Ramos (cell line): Measurements from ENCODE around the gene RND1.
"Not testable (repeated sequence)": the region's sequence is repeated elsewhere in the genome, so short reads cannot be mapped to it uniquely, and the experiment has no call there.

Experiments
- in situ Hi-C: fragments of 300-500 bp; cut with MboI; formaldehyde crosslinking; loops from one replicate; pipeline ENCODE4 v1.14.3; 2022; ENCODE audit warnings: low sequenced_read_pairs; ENCODE audit not compliant: unreplicated experiment

RND1 gene

DNA sequence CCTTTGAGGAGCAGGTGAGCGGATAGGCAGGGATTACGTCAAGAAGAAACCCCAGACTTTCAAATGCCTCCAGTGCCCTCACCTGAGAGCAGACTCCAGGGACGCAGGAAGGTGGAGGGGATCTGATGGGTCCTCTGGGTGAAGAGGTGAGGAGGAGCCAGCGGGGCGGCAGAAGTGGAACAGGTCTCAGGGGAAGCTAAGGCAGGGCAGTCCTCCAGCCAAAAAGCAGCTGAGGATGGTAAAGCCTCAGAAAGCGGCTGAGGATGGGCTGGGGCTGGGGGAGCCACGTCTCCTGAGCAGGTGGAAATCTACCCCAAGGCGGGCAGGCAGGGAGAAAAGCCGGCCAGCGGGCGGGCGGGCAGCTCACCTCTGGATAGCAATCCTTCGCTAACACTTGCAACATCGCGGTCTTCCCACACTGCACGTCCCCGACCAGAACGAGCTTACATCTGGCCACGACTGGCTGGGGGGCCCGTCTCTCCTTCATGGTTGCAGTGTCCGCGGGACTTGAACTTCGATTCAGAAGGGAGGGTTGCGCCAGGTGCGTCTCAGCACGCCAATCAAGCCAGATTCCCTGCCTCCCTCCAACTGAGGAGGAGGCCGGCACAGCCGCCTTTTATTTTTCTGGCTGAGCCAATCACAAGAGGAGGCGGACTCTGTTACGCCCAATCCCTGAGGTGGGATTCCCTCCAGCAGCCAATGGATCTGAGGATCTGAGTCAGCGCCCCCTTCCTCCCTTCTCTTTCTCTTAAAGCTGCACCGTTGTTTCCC, at the start of gene RND1:
Gene RND1 (minus strand): TSS at position 590 of the 771 bp plus-strand sequence. CDS start 103 bp downstream, at position 487.
- in situ Hi-C loops = no loop called here

DNA sequence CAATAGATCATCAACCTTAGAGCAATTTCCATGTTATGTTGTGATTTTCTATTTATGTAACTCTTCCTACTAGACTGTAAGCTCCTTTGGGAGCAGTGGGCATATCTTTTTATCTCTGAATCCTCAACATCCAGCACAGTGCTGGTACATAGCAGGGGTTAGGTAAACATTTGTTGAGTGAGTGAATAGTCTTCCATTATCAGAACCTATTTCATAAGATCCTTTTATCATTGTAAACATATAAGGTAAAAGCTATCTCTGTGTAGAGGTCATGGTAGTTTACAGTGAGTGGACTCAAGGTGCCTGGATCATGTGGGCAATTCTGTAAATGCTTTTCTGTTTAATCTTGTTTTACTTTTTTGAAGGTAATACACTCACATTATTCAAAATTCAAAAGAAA, 44.5 kb upstream of the RND1 start:
- in situ Hi-C loops = no loop called here

DNA sequence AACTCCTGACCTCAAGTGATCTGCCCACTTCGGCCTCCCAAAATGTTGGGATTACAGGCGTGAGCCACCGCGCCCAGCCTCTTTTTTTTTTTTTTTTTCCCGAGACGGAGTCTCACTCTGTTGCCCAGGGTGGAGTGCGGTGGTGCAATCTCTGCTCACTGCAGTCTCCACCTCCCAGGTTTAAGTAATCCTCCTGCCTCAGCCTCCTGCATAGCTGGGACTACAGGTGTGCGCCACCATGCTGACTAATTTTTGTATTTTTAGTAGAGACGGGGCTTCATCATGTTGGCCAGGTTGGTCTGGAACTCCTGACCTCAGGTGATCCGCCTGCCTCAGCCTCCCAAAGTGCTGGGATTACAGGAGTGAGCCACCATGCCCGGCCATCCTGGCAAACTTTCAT, 44.0 kb upstream of the RND1 start:
- in situ Hi-C loops = not testable (repeated sequence)

DNA sequence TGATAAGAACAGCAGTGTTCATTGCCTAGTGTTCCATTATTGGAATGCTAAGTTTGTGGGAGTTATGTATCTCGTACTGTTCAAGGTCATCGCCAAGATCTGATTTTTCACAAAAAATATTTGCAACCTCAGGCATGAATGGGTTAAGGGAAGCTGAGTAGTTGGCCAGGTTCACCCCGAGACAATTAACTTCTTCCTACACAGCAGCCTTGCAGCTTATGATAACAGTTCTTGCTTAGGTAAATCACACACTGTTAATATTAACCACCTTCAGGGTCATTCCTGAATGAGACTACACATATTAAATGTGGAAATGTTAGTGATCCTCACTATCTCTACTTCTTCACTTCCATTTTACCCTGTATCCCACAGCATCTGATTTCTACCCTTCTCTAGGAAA, 41.6 kb upstream of the RND1 start:
- in situ Hi-C loops = no loop called here

DNA sequence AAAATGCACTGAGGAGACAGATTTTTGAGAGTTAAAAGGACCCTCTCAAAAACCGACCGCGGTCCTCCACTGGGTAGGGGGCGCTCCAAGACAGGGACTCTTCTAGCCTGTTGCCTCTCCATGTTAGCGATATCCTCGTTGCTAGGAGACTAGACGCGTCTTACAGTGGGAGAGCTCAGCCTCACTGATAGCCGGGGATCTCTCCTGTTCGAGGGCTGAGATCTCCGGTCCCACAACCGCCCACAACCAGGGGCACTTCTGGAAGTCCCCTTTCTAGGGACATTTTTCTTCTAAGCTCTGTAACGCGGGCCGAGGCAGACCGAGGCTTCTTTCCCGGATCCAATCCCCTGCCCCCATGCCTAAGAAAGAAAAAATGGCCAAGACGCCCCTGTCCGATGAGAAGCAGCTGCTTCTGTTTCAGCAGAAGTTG, 38.3 kb upstream of the RND1 start:
- in situ Hi-C loops = no loop called here

DNA sequence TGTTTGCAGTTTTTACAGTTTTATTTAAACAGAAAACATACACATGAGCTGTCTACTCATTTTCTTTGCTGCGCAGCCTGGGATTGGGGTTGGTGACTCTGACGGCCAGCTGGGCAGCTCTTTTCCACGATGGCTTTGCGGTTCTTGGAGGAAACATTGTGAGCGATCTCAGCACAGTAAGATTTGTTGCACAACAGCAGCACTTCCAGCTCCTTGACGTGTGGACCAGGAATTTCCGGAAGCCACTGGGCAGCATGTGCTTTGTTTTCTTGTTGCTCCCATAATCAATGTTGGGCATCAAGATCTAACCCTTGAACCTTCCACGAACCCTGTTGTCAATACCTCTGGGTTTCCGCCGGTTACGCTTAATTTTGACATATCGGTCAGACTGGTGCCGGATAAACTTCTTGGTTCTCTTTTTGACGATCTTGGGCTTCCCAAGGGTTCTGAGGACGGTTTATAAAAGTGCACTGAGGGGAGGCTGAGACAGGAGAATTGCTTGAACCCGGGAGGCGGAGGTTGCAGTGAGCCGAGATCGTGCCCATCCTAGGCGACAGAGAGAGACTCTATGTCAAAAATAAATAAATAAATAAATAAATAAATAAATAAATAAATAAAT, 37.8 kb upstream of the RND1 start:
- in situ Hi-C loops = no loop called here

DNA sequence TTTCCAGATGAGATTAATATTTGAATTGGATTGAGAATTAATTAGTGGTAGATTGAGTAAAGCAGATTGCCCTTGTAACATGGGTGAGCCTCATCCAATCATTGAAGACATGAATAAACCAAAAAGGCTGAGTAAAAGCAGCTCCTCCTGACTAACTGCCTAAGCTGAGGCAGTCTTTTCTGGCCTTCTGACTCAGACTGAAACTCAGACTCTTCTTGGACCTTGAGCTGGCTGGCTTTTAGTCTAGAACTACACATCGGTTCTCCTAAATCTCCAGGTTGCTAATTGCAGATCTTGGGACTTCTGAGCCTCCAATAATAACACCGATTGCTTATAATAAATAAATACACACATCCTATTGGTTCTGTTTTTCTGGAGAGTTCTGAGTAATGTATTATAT, 35.6 kb upstream of the RND1 start:
- in situ Hi-C loops = no loop called here

DNA sequence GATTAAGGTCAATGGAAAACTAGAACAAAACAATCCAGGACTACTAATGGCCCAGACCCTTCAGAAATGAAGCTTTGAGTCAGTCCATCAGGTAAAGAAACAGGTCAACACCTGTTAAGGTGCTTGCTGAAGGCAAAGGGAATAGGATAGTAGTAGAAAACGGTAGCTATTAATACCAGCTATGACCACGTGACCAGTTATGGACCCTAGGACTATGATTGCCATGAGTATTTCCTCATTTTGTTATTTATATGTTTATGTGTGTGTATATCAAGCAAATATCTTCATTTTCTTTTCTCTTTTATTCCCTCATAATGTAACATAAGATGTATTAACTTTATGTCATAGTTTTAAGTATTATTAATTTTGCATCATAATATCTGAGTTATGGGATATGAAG, 34.0 kb upstream of the RND1 start:
- in situ Hi-C loops = no loop called here

DNA sequence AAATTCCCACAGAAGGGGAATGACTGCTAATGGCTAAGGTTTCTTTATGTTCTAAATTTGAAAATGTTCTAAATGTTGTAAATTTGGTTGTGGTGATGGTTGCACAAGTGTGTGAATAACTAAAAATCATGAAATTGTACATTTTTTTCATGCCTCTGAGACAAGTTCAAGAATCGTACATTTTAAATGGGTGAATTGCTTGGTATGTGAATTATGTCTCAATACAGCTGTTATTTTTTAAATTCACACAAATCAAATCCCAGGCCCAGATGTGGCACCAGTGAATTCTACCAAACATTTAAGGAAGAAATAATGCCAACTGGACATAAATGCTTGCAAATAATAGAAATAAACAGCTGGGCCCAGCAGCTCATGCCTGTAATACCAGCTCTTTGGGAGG, 28.6 kb upstream of the RND1 start:
- in situ Hi-C loops = no loop called here

DNA sequence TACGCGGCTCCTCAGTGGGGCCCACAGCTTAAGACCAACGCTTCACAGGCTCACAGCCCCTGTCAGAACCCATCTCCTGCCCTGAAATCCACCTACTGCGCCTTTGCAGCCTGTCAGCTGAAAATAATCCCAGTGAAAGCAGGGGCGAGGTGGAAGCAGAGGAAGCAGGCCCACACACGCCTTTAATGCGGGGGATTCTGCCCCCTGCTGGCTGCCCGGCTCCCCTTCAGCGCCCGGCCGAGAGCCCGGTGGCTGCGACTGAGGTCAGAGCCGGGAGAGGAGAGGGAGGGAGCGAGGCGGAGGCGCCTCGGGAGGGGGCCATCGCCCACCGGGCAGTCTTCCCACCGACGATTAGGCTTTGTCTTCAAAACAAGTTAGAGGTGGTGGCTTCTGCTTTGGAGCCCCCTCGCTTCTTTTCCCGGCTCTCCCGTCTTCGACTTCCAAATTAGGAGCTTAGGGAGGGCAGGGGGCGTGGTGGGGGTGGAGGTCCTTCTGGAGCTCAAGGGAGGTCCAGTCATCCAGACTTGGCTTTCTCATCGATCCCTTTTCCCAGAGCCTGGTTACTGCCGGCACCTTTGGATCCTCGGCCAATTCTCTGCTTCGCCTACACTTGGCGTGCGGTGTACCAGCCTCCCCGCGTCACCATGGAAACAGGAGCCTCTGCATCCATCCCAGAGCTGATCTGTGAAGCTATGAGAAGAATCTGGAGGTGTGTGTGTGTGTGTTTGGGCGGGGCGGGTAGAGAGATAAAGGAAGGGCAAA, 25.2 kb upstream of the RND1 start:
- in situ Hi-C loops = no loop called here

DNA sequence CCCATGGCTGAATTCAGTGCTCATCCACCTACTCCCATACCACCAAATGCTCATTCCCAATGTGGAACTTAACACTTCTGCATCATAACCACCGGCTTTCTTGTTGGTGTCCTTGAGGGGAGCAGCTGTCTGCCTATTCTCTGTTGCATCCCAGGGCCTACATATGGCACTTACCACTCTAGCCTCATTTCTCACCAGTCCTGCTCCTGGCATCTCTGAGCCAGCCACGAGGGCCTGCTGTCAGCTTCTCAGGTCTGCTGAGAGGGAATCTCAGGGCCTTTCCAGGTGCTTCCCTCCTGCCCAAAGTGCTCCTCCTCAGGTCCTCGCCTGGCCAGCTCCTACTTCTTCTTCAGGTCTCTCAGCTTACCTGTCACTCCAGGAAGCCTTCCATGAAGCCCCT, 24.0 kb upstream of the RND1 start:
- in situ Hi-C loops = loop anchor here (5.0 kb wide), 1 partner anchor 37 kb away; the partner anchor contains the start of gene DDX23

DNA sequence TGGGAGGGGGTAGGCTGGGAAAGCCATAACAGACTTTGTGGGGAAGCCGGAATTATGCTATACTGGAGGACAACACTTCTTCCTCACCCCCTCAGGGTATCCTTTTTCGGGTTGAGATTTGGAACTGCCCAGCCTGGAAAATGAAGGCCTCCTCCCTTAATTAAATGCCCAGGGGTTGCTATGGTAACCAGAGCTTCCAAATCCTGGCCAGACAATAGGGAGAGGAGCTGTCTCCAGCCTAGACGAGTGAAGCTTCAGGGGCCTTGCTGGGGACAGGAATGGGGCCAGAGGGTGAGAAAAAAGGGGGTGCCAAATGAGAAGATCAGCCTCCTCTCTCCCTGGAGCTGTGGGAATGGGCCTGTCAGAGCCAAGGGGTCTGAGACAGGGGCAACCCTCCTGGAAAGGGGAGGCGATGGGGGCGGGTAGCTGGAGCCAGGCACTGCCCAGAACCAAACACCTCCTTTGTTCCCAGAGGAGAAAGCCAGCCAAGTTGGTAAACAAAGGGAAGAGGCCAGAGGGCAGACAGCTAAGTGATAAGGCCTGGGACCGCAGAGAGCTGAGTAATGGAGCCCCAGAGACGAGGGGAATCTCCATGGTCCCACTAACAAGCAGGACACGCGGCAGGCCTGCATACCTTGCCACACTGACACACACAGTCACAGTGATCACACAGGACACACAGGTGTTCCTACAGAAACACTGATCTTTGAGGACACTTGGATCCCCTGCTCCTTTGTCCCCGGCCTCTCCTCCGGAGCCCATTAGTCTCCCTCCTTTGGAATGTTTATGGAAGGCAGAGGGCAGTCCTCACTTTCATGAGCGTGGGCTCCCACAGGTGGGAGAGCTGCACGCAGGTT, 17.9 kb upstream of the RND1 start:
- in situ Hi-C loops = no loop called here

DNA sequence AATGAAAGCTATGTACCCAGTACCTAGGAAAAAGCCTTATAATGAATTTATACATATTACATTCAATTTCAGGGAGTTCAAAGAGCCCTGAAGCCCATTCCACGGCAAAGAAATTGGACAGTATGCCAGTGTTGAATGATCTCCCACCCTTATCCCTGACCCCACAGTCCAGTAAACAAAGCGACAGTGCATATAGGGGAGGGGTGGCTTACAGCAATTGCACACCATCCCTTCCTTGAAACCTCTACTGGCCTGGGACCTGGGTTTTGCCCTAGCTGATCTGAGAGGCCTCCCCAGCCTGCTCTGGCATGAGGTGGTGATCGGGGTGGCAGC, 17.3 kb upstream of the RND1 start:
- in situ Hi-C loops = no loop called here

DNA sequence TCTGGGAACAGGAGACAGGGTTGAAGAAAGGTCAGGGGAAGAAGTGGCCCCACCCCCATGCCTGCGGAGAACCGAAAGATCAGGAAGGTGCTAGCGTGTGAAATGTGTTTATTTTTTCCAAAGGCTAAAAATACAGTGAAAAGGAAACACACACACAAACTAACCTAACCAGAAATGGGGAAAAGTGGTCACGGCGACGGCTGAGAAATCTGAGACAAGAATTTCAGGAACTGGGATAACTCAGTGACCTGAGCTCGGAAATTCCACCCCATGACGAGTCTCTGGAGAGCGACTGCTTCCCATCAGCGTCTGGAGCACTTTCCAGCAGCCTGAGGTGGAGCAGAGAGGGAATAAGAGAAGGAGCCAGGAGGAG, 16.6 kb upstream of the RND1 start:
- in situ Hi-C loops = no loop called here

DNA sequence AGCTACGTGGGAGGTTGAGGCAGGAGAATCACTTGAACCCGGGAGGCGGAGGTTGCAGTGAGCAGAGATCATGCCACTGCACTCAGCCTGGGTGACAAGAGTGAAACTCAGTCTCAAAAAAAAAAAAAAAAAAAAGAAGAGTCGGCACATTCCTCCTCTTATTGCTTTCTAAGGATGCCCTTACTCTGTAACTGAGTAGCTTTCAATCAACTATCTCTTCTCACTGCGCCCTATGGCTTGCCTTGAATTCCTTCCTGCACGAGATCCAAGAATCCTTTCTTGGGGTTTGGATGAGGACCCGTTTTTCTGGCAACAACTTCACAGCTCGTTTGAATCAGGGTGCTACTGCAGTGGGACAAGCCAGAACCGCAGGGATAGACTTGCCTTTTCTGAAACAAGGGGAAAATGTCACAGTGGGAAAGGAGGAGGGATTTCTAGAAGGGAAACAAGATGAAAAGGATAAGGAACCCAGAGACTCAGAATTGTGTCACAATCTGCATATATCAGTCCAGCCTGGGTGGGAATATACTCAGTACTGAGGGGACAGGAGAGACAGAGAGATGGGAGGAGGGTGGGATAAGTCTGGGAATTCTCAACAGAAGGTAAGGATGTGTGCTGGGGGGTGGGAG, 16.1 kb upstream of the RND1 start:
- in situ Hi-C loops = no loop called here

DNA sequence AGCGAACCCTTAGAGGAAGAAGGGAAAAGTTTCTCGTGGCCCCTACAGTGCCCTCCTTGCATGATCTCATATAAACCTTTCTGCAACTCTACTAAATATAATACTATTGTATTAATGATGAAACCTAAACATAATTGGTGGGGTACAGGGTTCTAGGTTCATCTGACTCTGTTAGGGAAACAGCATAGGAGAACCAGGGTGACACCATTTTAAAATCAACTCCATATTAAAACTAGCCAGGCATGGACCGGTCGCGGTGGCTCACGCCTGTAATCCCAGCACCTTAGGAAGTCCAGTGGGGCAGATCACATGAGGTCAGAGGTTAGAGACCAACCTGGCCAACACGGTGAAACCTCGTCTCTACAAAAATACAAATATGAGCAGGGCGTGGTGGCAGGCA, 15.0 kb upstream of the RND1 start:
- in situ Hi-C loops = no loop called here

DNA sequence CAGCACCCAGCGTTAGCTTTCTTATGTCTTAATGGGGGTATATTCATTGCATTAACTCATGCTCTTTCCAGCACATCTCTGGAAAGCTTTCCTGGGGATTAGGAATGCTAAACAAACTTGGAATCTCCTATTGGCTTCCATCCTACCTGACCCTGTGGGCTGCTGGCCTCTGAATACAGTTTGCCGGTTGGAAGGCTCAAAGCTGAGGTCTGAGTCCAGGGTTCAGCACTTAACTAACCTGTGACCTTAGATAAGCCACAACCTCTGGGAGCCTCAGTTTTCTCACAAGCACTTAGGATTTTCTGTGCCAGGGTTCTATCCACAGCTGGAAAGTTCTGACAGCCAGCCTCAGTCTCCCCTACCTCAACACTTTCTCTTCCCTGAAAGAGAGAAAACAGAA, 12.9 kb upstream of the RND1 start:
- in situ Hi-C loops = no loop called here

DNA sequence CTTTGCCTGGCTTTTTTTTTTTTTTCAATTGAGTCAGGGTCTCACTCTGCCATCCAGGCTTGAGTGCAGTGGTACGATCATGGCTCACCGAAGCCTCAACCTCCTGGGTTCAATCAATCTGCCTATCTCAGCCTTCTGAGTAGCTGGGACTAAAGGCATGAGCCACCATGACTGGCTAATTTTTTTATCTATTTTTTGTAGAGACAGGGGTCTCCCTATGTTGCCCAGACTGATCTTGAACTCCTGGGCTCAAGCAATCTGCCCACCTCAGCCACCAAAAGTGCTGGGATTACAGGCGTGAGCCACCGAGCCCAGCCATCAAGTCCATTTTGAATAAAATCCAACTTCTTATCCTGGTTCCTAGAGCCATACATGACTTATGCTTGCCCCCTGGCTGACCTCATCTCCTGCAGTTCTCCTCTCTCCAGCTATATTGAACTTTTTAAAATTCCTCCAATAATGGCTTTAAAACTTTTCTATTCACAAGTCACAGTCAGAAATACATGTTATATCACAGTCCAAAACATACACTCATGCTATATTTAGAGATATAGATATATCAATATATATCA, 10.4 kb upstream of the RND1 start:
- in situ Hi-C loops = no loop called here

DNA sequence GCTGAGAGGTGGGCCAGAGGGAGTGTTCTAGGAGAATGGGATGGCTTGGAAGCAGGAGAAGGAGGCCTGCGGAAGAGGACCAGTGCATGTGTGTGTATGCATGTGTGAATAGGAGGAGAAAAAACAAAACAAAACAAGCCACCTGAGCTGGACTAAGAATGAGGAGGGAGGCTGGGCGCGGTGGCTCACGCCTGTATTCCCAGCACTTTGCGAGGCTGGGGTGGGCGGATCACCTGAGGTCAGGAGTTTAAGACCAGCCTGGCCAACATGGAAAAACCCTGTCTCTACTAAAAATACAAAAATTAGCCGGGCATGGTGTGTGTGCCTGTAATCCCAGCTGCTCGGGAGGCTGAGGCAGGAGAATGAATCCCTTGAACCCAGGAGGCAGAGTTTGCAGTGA, 7.9 kb upstream of the RND1 start:
- in situ Hi-C loops = not testable (repeated sequence)

DNA sequence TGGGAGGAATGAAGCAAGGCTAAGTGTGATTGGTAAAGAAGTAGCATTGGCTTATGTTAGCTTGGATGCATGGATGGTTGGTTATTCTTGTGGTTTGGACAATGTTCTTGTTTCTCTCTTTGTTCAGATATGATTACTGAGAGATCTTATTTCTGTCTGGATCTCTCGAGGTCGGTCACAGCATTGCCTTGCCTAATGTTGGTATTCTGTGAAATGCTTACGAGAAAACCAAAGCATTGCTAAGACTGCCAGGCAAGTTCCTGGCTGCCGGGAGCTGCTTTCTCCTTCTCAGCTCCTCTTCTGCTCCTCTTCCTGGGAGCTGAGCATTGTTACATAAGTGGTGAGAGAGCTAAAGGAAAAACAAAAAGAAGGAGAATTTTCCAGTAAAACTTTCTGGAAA, 7.4 kb upstream of the RND1 start:
- in situ Hi-C loops = no loop called here
